ENCODE results near the gene TSPAN32. TPM values are rescaled to one million over a fixed set of nuclear protein-coding genes. Genes with fewer than 3 reads are reported as not detected.
A peak's percentile ranks its signal among the peaks of the same experiment; 100 is the strongest.

The TSPAN32 gene
- total and polyA plus RNA-seq, 4 experiments from 2014 or later, result 14.6 to 52.7 (median 45.9) TPM

DNA sequence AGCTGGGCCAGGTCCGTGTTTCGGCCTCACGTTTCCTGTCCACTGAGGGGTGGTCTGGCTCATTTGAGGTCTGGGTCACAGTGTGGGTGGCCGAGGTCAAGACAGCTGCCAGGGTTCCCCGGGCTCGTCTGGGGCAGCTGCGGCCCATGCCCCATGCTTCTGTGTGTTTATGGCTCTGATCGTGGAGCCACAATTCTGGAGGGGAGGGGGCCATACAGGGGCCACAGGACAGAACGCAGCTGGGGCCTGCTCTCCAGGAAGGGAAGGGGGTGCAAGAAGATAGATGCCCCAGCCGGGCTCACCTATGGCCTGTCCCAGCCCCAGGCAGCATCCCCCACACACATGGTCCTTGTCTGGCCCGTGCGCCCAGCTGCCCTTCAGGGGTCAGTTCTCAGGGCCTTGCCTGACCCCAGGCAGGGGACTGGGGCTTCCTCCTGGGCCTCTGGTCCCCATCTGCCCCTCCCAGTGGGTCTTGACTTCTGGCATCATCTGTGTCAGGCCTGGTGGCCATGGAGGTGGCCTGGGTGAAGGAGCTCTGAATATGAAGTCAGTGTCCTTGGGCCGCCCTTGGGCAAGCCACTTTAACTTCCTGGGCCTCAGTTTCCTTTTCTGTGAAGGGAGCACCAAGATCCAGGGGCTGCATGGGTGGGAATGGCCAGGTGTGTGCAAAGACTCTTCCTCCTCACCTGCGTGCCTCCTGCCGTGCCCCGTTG, 8.4 kb downstream of the TSPAN32 start:
- Mint-ChIP-seq H3K36me3 (peaks cover 2 to 4% of the 10 kb centered on the region in 2 donors), H3K9me3 (no peaks in the 10 kb centered on the region), H3K4me1 (peaks cover 11 to 15% (median 12%) of the 10 kb centered on the region in 4 donors), H3K27me3 (no peaks in the 10 kb centered on the region), H3K4me3 (no peak overlapping the region), H3K27ac (peak overlapping the region in 1 of 7 donors; percentile 24)
- peak in 1 of 5 donors; percentile 36 for DNase-seq
- no peak overlapping the region for H3K4me3 ChIP-seq (ENCODE audit: low read length in 2 of 2)
- no peak overlapping the region for H3K27ac ChIP-seq (ENCODE audit: low read depth, low read length)
- H3K9me3 ChIP-seq (ENCODE audit: control insufficient read depth in 1 of 2, low read length in 2 of 2), result no peaks in the 10 kb centered on the region
- no peaks in the 10 kb centered on the region for H3K36me3 ChIP-seq (ENCODE audit: insufficient read depth, low read length)
- H3K27me3 ChIP-seq (ENCODE audit: insufficient read depth, low read length), result no peaks in the 10 kb centered on the region
- peaks cover 26% of the 10 kb centered on the region for H3K4me1 ChIP-seq (ENCODE audit: insufficient read depth, low read length)
- intact Hi-C loops (cut with micrococcal nuclease), result no loop called here
- CTCF ChIA-PET (ENCODE audit: partially characterized antibody), result interaction anchor here (1.0 to 2.9 kb wide), 3 partner anchors 8 to 110 kb away, joined by 3 to 15 read pairs (median 3); partner anchors contain the start of genes C11orf21 and TSPAN32
- POLR2A ChIA-PET (ENCODE audit: partially characterized antibody), result interaction anchor here (1.2 to 3.1 kb wide), 3 partner anchors 8 to 68 kb away, joined by 3 to 16 read pairs (median 10); partner anchors contain the start of genes C11orf21 and TSPAN32

DNA sequence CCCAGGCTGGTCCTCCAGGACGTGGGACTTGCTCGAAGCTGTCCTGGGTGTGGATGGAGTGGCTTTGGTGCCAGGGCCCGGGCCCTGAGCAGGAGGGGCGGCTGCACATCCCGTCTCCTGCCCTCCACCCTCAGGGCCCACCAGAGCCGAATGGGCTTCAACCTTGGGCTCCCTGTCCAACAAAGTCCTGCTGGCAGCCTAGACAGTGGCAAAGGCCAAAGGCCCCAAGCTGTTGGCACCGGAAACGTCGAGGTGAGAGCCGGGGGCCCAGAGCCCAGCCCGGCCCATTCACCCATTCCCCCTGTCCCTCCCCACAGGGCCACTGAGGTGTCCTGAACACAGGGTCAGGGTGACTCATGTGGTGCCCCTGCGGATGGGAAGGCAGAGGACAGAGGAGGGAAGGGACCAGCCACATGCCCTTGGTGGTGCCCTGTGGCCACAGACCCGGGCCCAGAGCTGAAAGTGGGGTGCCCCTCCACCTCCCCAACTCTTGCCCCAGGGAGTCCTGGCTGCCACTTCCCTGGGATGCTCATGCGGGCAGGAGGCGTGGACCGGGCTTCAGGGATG, 9.1 kb downstream of the TSPAN32 start:
- H3K9me3 ChIP-seq (ENCODE audit: control insufficient read depth in 1 of 2, low read length in 2 of 2), result no peaks in the 10 kb centered on the region
- peak in 1 of 5 donors; percentile 8 for DNase-seq
- H3K36me3 ChIP-seq (ENCODE audit: insufficient read depth, low read length), result no peaks in the 10 kb centered on the region
- Mint-ChIP-seq H3K27ac (no peak overlapping the region), H3K27me3 (no peaks in the 10 kb centered on the region), H3K4me1 (peaks cover 5 to 8% (median 7%) of the 10 kb centered on the region in 4 donors), H3K36me3 (peaks cover 1 to 2% of the 10 kb centered on the region in 2 donors), H3K4me3 (no peak overlapping the region), H3K9me3 (no peaks in the 10 kb centered on the region)
- intact Hi-C loops (cut with micrococcal nuclease), result no loop called here
- no peak overlapping the region for H3K4me3 ChIP-seq (ENCODE audit: low read length in 2 of 2)
- peaks cover 19% of the 10 kb centered on the region for H3K4me1 ChIP-seq (ENCODE audit: insufficient read depth, low read length)
- H3K27ac ChIP-seq (ENCODE audit: low read depth, low read length), result no peak overlapping the region
- CTCF ChIA-PET (ENCODE audit: partially characterized antibody), result interaction anchor here (1.0 to 2.9 kb wide), 2 partner anchors 9 to 109 kb away, joined by 3 to 15 read pairs; partner anchors contain the start of genes C11orf21 and TSPAN32
- H3K27me3 ChIP-seq (ENCODE audit: insufficient read depth, low read length), result no peaks in the 10 kb centered on the region
- POLR2A ChIA-PET (ENCODE audit: partially characterized antibody), result interaction anchor here (1.2 to 3.1 kb wide), 3 partner anchors 9 to 67 kb away, joined by 3 to 16 read pairs (median 10); partner anchors contain the start of genes C11orf21 and TSPAN32

DNA sequence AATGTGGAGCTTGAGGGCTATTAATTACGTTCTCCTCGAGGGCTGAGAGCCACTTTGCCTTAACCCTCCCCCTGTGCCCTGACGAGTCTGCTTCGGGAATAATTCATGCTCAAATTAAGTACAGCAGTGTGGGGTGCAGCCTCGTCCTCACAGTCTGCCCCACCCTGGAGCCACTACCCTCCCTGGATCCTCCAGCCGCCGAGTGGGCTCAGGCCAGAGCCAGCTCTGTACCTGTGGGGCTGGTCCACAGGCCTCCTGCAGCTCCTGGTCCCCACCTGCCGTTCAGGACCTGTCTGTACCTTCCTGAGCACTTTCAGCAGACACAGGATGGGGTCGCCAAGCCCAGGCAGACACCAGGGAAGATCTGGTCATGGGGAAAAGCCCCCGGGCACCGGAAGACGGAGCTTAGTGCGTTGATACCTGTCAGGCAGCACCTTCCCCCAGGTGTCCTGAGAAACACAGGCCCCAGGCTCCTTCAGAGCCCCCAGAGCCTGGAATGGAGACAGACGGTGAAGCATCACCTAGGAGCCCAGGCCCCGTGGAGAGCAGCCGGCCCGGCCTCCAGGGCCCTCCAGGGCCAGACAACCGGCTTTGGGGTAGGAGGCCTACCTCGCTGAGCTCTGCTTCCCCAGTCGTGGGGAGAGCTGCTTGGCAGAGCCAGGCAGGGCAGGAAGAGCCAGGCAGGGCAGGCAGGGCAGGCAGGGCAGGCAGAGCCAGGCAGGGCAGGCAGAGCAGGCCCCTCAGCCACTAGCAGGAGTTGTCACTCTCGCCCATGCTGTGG, 9.7 kb downstream of the TSPAN32 start:
- intact Hi-C loops (cut with micrococcal nuclease), result no loop called here
- Mint-ChIP-seq H3K4me3 (no peak overlapping the region), H3K27ac (no peak overlapping the region), H3K9me3 (no peaks in the 10 kb centered on the region), H3K27me3 (no peaks in the 10 kb centered on the region), H3K4me1 (peaks cover under 1 to 2% (median 1%) of the 10 kb centered on the region in 4 donors), H3K36me3 (no peaks in the 10 kb centered on the region)
- no peaks in the 10 kb centered on the region for H3K27me3 ChIP-seq (ENCODE audit: insufficient read depth, low read length)
- no peak overlapping the region for H3K4me3 ChIP-seq (ENCODE audit: low read length in 2 of 2)
- H3K4me1 ChIP-seq (ENCODE audit: insufficient read depth, low read length), result peaks cover 12% of the 10 kb centered on the region
- H3K9me3 ChIP-seq (ENCODE audit: control insufficient read depth in 1 of 2, low read length in 2 of 2), result no peaks in the 10 kb centered on the region
- H3K36me3 ChIP-seq (ENCODE audit: insufficient read depth, low read length), result no peaks in the 10 kb centered on the region
- DNase-seq, result peak in 1 of 5 donors; percentile 25
- H3K27ac ChIP-seq (ENCODE audit: low read depth, low read length), result no peak overlapping the region
- ChIA-PET POLR2A (ENCODE audit: partially characterized antibody) (interaction anchor here (2.5 to 3.1 kb wide), 2 partner anchors 9 to 10 kb away, joined by 10 to 16 read pairs; partner anchors contain the start of genes C11orf21 and TSPAN32), CTCF (ENCODE audit: partially characterized antibody) (interaction anchor here (2.9 kb wide), 1 partner anchor 108 kb away, joined by 15 read pairs; no protein-coding TSS in a partner anchor)

DNA sequence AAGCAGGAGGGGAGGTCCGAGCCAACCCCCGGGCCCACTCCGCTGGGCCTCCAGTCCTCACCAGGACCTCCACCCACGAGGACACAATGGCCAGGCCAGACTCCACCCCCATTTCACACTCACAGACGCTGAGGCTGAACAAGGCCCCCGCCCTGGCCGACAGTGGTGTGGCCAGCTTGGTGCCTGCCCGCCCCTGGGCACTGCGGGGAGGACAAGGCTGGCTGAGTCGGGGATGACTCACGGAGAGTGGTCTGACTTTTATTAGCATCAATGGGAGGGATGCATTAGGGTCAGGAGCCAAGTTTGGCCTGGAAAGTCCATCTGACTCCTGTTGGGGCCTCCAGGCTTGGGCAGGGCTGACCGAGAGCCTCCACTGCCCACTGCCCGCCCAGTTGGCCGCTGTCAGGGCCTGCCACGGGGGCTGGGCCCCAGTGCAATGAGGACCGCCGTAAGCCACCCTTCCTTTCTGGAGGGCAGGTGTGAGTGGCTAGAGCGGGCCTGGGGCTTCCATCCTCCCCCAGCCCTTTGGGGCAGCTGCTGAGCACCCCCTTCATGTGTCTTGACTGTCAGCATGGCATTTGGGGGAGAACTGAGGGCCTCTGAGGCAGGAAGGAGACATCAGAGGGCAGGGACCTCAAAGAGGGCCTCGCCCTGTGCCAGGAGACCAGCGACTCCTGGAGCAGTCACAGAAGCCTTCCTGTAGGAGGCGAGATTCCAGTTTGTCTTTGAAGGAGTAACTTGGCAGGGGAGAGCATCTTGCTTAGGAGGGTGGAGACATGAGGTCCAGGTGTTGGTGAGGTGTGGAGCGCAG, 10.6 kb downstream of the TSPAN32 start:
- intact Hi-C loops (cut with micrococcal nuclease), result no loop called here
- H3K4me3 ChIP-seq (ENCODE audit: low read length in 2 of 2), result no peak overlapping the region
- no peaks in the 10 kb centered on the region for H3K9me3 Mint-ChIP-seq
- peaks cover 3% of the 10 kb centered on the region for H3K4me1 ChIP-seq (ENCODE audit: insufficient read depth, low read length)
- H3K9me3 ChIP-seq (ENCODE audit: control insufficient read depth in 1 of 2, low read length in 2 of 2), result no peaks in the 10 kb centered on the region
- H3K36me3 Mint-ChIP-seq, result no peaks in the 10 kb centered on the region
- H3K27ac Mint-ChIP-seq, result no peak overlapping the region
- peaks cover 0 to 2% of the 10 kb centered on the region in 2 donors for H3K27me3 Mint-ChIP-seq
- CTCF ChIA-PET (ENCODE audit: partially characterized antibody), result no interaction called here
- no peak overlapping the region for H3K27ac ChIP-seq (ENCODE audit: low read depth, low read length)
- peak in 1 of 5 donors; percentile 25 for DNase-seq
- POLR2A ChIA-PET (ENCODE audit: partially characterized antibody), result interaction anchor here (2.4 to 3.1 kb wide), 3 partner anchors 8 to 11 kb away, joined by 10 to 16 read pairs (median 15); partner anchors contain the start of genes C11orf21 and TSPAN32
- no peaks in the 10 kb centered on the region for H3K27me3 ChIP-seq (ENCODE audit: insufficient read depth, low read length)
- no peak overlapping the region for H3K4me3 Mint-ChIP-seq
- no peaks in the 10 kb centered on the region for H3K36me3 ChIP-seq (ENCODE audit: insufficient read depth, low read length)
- peaks cover 0 to 1% (median under 1%) of the 10 kb centered on the region in 4 donors for H3K4me1 Mint-ChIP-seq

DNA sequence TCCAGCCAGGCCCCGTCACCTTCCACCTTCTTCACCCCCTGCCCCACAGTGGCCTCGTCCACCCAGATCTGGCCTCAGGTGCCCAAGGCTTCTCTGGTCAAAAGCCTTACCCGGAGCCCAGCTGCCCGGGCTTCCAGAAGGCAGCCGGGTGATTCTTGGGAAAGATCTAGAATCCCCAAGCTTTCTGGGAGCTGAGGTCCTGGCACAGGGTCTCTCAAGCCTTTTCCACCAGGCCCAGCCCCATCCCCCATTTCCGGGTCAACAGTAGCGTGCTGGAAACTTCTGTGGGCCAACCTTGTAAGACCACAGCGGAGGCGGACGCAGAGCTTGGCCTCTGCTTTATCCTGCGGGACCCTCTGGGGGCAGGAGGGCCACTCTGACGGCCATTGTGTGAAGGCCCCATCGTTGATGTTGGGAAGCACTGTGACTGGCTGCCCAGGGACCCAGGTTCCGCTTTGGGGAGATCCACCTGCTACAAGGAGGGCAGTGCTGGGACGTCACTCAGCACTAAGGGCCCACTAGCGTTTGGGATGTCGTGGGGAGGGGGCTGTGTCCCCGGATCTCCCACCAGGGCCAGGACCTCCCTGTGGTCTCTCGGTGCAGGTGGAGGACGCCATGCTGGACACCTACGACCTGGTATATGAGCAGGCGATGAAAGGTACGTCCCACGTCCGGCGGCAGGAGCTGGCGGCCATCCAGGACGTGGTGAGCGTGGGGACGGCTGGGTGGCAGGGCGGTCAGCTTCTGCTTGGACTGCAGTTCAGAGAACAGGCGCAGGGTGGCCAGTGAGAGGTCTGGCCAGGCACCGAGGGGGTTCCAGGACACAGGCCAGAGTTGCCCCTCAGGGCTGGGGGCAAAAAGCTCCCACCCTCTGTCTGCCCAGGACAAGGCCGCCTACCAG, 11.5 kb downstream of the TSPAN32 start:
- no peaks in the 10 kb centered on the region for H3K27me3 ChIP-seq (ENCODE audit: insufficient read depth, low read length)
- no peaks in the 10 kb centered on the region for H3K4me1 ChIP-seq (ENCODE audit: insufficient read depth, low read length)
- DNase-seq, result peak in 1 of 5 donors; percentile 24
- Mint-ChIP-seq H3K9me3 (peaks cover 0 to 2% (median 0%) of the 10 kb centered on the region in 8 donors), H3K27me3 (peaks cover 0 to 3% of the 10 kb centered on the region in 2 donors), H3K4me1 (no peaks in the 10 kb centered on the region), H3K36me3 (no peaks in the 10 kb centered on the region), H3K4me3 (no peak overlapping the region), H3K27ac (no peak overlapping the region)
- CTCF ChIA-PET (ENCODE audit: partially characterized antibody), result interaction anchor here (1.0 kb wide), 1 partner anchor 9 kb away, joined by 3 read pairs; no protein-coding TSS in a partner anchor
- H3K4me3 ChIP-seq (ENCODE audit: low read length in 2 of 2), result no peak overlapping the region
- no peak overlapping the region for H3K27ac ChIP-seq (ENCODE audit: low read depth, low read length)
- no peaks in the 10 kb centered on the region for H3K36me3 ChIP-seq (ENCODE audit: insufficient read depth, low read length)
- POLR2A ChIA-PET (ENCODE audit: partially characterized antibody), result interaction anchor here (2.4 kb wide), 1 partner anchor 11 kb away, joined by 15 read pairs; the partner anchor contains the start of genes C11orf21 and TSPAN32
- H3K9me3 ChIP-seq (ENCODE audit: control insufficient read depth in 1 of 2, low read length in 2 of 2), result no peaks in the 10 kb centered on the region
- intact Hi-C loops (cut with micrococcal nuclease), result no loop called here

DNA sequence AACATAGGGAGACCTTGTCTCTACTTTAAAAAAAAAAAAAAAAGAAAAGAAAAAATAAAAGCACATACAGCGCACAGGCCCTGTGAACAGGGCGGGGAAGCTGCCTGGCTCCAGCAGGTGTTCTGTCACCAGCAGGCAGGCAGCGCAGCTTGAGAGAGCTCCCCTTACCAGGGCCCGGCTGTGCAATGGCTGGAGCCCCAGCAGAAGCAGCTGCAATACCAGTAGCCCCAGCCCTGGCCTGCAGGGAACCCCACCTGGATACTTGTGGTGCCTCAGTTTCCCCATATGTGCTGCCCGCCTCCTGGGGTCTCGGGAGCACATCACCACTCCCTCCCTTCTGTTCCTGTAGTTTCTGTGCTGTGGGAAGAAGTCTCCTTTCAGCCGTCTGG, 12.3 kb downstream of the TSPAN32 start:
- ChIA-PET CTCF (ENCODE audit: partially characterized antibody) (interaction anchor here (1.0 kb wide), 1 partner anchor 9 kb away, joined by 3 read pairs; no protein-coding TSS in a partner anchor), POLR2A (ENCODE audit: partially characterized antibody) (interaction anchor here (2.4 kb wide), 1 partner anchor 12 kb away, joined by 15 read pairs; the partner anchor contains the start of genes C11orf21 and TSPAN32)
- Histone ChIP-seq H3K4me3 (ENCODE audit: low read length in 2 of 2) (no peak overlapping the region), H3K27me3 (ENCODE audit: insufficient read depth, low read length) (no peaks in the 10 kb centered on the region), H3K36me3 (ENCODE audit: insufficient read depth, low read length) (no peaks in the 10 kb centered on the region), H3K4me1 (ENCODE audit: insufficient read depth, low read length) (no peaks in the 10 kb centered on the region), H3K27ac (ENCODE audit: low read depth, low read length) (no peak overlapping the region), H3K9me3 (ENCODE audit: control insufficient read depth in 1 of 2, low read length in 2 of 2) (no peaks in the 10 kb centered on the region)
- Mint-ChIP-seq H3K4me3 (no peak overlapping the region), H3K27me3 (peaks cover 0 to 3% of the 10 kb centered on the region in 2 donors), H3K4me1 (no peaks in the 10 kb centered on the region), H3K36me3 (no peaks in the 10 kb centered on the region), H3K27ac (no peak overlapping the region), H3K9me3 (peaks cover 0 to 2% (median 0%) of the 10 kb centered on the region in 8 donors)
- intact Hi-C loops (cut with micrococcal nuclease), result no loop called here
- DNase-seq, result no peak
